SH-SY5Y (cell line): ENCODE results near the gene MRPL23.

ENCODE experiments used
- GATA2 ChIP-seq: IDR thresholded peaks from 2 replicates; pipeline ENCODE4 v1.6.1; 2011; ENCODE audit warnings: mild to moderate bottlenecking, low read depth, low read length
- GATA3 ChIP-seq: IDR thresholded peaks from 2 replicates; pipeline ENCODE4 v1.6.1; 2011; ENCODE audit warnings: low read depth, mild to moderate bottlenecking, low read length, moderate library complexity

DNA sequence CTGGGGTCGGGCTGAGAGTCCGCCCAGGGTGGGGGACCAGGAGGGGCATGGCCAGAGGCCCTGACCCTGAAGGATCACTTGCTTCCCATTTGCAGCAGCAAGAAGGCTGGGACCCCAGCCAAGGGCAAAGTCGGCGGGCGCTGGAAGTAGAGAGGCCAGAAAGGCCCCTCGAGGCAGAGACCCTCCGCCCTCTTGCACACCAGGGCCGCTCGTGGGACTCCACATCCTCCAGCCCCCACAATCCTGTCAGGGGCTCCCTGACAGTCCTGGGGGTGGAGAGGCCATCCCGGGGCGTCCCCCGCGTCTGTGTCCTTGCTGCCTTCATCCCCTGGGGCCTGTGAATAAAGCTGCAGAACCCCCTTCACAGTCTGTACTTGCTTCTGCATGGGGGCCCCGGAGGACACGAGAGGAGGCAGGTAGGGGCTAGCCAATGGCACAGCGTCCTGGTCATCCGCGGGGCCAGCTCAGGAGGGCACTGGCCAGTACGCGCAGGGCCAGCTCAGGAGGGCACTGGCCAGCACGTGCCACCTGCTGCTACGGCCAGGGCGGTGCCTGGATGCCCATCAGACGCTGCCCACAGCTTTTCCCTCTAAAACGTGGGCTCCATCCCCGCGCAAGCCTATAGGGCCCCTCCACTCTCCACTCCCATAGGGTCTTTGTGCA lies 8.7 kb upstream of the MRPL23 start:
- TF ChIP-seq GATA2 (no peak), GATA3 (no peak)
